ENCODE data around the gene KIF17.
"Not testable (repeated sequence)": the region's sequence is repeated elsewhere in the genome, so short reads cannot be mapped to it uniquely, and the experiment has no call there.

Gene KIF17

GRCh38 chr1:20719261-20719660, 1.5 kb upstream of the KIF17 start:
- no peak for TF ChIP-seq CTCF (IDR thresholded peaks at IDR 0.05)
- H3K4me1 ChIP-seq (ENCODE audit: control insufficient read depth in 1 of 2, insufficient read depth in 1 of 2, low read depth in 1 of 2, low read length in 1 of 2), result peaks cover 5 to 11% of the 10 kb centered on the region in 2 experiments
- no peaks in the 10 kb centered on the region for H3K36me3 ChIP-seq
- H3K27ac ChIP-seq, result no peak overlapping the region
- no peak overlapping the region for H3K4me3 ChIP-seq (ENCODE audit: low read depth in 1 of 2, low read length in 1 of 2)
- peaks cover 73% of the 10 kb centered on the region for H3K27me3 ChIP-seq
- no peaks in the 10 kb centered on the region for H3K9me3 ChIP-seq

- Histone ChIP-seq H3K4me3 (ENCODE audit: low read depth in 1 of 2, low read length in 1 of 2) (peak overlapping the region; percentile 48 to 56), H3K27me3 (peaks cover 73% of the 10 kb centered on the region), H3K4me1 (ENCODE audit: control insufficient read depth in 1 of 2, insufficient read depth in 1 of 2, low read depth in 1 of 2, low read length in 1 of 2) (peaks cover 5 to 11% of the 10 kb centered on the region in 2 experiments)
- H3K9me3 ChIP-seq, H3K27ac ChIP-seq, H3K36me3 ChIP-seq: not testable (repeated sequence)
Observed at GRCh38 chr1:20718343-20718882, 606 bp upstream of the KIF17 start.

- Histone ChIP-seq H3K36me3 (no peaks in the 10 kb centered on the region), H3K4me1 (ENCODE audit: control insufficient read depth in 1 of 2, insufficient read depth in 1 of 2, low read depth in 1 of 2, low read length in 1 of 2) (peaks cover 10 to 11% of the 10 kb centered on the region in 2 experiments), H3K4me3 (ENCODE audit: low read depth in 1 of 2, low read length in 1 of 2) (no peak overlapping the region), H3K27me3 (peaks cover 65% of the 10 kb centered on the region), H3K27ac (no peak overlapping the region), H3K9me3 (no peaks in the 10 kb centered on the region)
- no peak for TF ChIP-seq CTCF (IDR thresholded peaks at IDR 0.05)
Observed at GRCh38 chr1:20716232-20716631, 1.6 kb downstream of the KIF17 start.

GRCh38 chr1:20715406-20715805, 2.4 kb downstream of the KIF17 start:
- TF ChIP-seq CTCF (IDR thresholded peaks at IDR 0.05), result no peak
- H3K27me3 ChIP-seq, result peaks cover 57% of the 10 kb centered on the region
- H3K9me3 ChIP-seq, result no peaks in the 10 kb centered on the region
- no peak overlapping the region for H3K27ac ChIP-seq
- peaks cover 10 to 11% of the 10 kb centered on the region in 2 experiments for H3K4me1 ChIP-seq (ENCODE audit: control insufficient read depth in 1 of 2, insufficient read depth in 1 of 2, low read depth in 1 of 2, low read length in 1 of 2)
- H3K36me3 ChIP-seq, result no peaks in the 10 kb centered on the region
- no peak overlapping the region for H3K4me3 ChIP-seq (ENCODE audit: low read depth in 1 of 2, low read length in 1 of 2)

GRCh38 chr1:20713440-20713839, 4.4 kb downstream of the KIF17 start:
- no peak overlapping the region for H3K4me3 ChIP-seq (ENCODE audit: low read depth in 1 of 2, low read length in 1 of 2)
- H3K9me3 ChIP-seq, result no peaks in the 10 kb centered on the region
- peaks cover 37% of the 10 kb centered on the region for H3K27me3 ChIP-seq
- no peaks in the 10 kb centered on the region for H3K36me3 ChIP-seq
- H3K27ac ChIP-seq, result no peak overlapping the region
- peaks cover 10 to 11% of the 10 kb centered on the region in 2 experiments for H3K4me1 ChIP-seq (ENCODE audit: control insufficient read depth in 1 of 2, insufficient read depth in 1 of 2, low read depth in 1 of 2, low read length in 1 of 2)
- no peak for TF ChIP-seq CTCF (IDR thresholded peaks at IDR 0.05)

- Histone ChIP-seq H3K9me3 (no peaks in the 10 kb centered on the region), H3K27ac (no peak overlapping the region), H3K36me3 (no peaks in the 10 kb centered on the region), H3K4me1 (ENCODE audit: control insufficient read depth in 1 of 2, insufficient read depth in 1 of 2, low read depth in 1 of 2, low read length in 1 of 2) (peaks cover 2 to 6% of the 10 kb centered on the region in 2 experiments), H3K4me3 (ENCODE audit: low read depth in 1 of 2, low read length in 1 of 2) (no peak overlapping the region), H3K27me3 (peaks cover 25% of the 10 kb centered on the region)
- no peak for TF ChIP-seq CTCF (IDR thresholded peaks at IDR 0.05)
Observed at GRCh38 chr1:20712215-20712577, 5.6 kb downstream of the KIF17 start.

Data from neutrophil (primary cell).